Cardiac fibroblast (primary cell): Measurements from ENCODE around the gene PLEKHA1.
A peak's percentile ranks its signal among the peaks of the same experiment; 100 is the strongest.

Experiments used
- DNase-seq, 2 donors: peaks; one replicate each; pipeline versions ENCODE4 v3.0.0 to v3.0.0-alpha.2; 2010; ENCODE audit warnings: low read depth in 2 of 2
- H3K4me3 ChIP-seq, 2 donors: replicated peaks in 1 of 2; 1 replicate in 1 of 2; 2 replicates in 1 of 2; pipeline ENCODE4 v1.5.1; 2011; ENCODE audit warnings: low read depth in 2 of 2, low read length in 2 of 2, mild to moderate bottlenecking in 2 of 2, moderate library complexity in 1 of 2
- CTCF ChIP-seq: IDR thresholded peaks from one replicate; pipeline ENCODE4 v1.5.1; 2011; ENCODE audit warnings: low read depth, mild to moderate bottlenecking, low read length, inconsistent platforms

The PLEKHA1 gene

GRCh38 chr10:122374237-122374858 is at the start of gene PLEKHA1:
Gene PLEKHA1, plus strand, starts transcription at chr10:122374708. Its CDS starts 18,493 bp downstream, at chr10:122393201.
- DNase-seq = peak; percentile 93 to 96
- H3K4me3 ChIP-seq = peak within 1 kb of the TSS; percentile 88 to 91
- no peak for TF ChIP-seq CTCF

GRCh38 chr10:122325235-122325634 is 49.3 kb upstream of the PLEKHA1 start:
- no peak overlapping the region for H3K4me3 ChIP-seq
- no peak for DNase-seq
- no peak for TF ChIP-seq CTCF

GRCh38 chr10:122326385-122326784 is 48.1 kb upstream of the PLEKHA1 start:
- TF ChIP-seq CTCF = no peak
- DNase-seq = no peak
- no peak overlapping the region for H3K4me3 ChIP-seq

GRCh38 chr10:122326806-122327205 is 47.7 kb upstream of the PLEKHA1 start:
- no peak for DNase-seq
- no peak for TF ChIP-seq CTCF

GRCh38 chr10:122327237-122328206 is 47.0 kb upstream of the PLEKHA1 start:
- no peak overlapping the region for H3K4me3 ChIP-seq
- no peak for DNase-seq
- TF ChIP-seq CTCF = no peak

More at GRCh38 chr10:122326806-122327205, 47.7 kb upstream of the PLEKHA1 start:
- H3K4me3 ChIP-seq = no peak overlapping the region

- no peak overlapping the region for H3K4me3 ChIP-seq
- no peak for DNase-seq
- TF ChIP-seq CTCF = no peak
These were observed 45.8 kb upstream of the PLEKHA1 start for GRCh38 chr10:122328676-122329075.
